Inferior parietal cortex (tissue), 1 donor: Measurements from ENCODE around the gene EEF1AKMT3.

Experiments
- DNase-seq: peaks from one replicate; pipeline ENCODE4 v3.0.0-alpha.2; 2016; ENCODE audit errors: extremely low spot score

Gene EEF1AKMT3

DNA sequence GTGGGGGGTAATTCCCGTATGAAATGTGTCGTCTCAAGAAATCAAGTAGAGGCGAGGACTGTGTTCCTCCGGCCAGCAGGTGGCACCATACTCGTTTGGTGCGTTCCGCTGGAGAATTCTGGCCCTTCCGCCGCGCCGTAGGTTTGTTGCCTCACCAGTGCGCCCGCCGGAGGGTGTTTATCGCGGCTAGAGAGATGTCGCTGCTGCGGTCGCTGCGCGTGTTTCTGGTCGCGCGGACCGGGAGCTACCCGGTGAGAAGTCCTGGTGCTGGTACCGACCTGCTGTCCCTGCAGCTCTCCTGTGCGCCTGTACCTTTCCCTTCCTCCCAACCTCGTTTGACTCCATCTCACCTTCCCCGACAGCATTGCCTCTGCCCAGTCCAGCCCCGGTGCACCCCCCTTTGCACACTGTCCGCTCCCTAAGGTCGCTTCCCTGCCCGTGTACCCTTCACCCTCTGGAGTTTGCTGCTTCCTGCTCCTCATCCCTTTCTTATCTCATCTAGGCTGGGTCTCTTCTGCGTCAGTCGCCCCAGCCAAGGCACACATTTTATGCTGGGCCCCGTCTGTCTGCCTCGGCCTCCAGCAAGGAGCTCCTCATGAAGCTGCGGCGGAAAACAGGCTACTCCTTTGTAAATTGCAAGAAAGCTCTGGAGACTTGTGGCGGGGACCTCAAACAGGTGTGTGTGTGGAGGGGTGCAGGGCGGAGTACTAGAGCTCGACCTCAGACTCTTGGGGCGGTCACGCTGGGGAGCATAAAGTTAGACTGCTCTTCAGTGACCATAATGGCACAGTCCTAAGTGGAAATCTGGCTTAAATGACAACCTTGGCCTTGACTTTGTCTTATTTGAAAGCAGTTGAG, 10.4 kb downstream of the EEF1AKMT3 start, which contains the start of gene TSFM:
Gene TSFM, plus strand, starts transcription at position 180 of the 858 bp plus-strand sequence. Its CDS starts 15 bp downstream, at position 195.
- peak; percentile 98 for DNase-seq

DNA sequence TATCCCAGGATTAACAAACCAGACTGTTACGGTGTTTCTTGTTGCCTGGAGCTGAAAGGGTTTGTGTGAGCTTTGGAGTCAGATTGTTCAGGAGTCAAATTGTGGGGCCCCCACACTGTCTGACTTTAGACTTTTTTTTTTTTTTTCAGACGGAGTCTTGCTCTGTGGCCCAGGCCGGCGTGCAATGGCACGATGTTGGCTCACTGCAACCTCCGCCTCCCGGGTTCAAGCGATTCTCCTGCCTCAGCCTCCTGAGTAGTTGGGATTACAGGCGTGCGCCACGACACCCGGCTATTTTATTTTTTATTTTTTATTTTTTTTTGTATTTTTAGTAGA, 11.0 kb downstream of the EEF1AKMT3 start:
- DNase-seq = no peak

DNA sequence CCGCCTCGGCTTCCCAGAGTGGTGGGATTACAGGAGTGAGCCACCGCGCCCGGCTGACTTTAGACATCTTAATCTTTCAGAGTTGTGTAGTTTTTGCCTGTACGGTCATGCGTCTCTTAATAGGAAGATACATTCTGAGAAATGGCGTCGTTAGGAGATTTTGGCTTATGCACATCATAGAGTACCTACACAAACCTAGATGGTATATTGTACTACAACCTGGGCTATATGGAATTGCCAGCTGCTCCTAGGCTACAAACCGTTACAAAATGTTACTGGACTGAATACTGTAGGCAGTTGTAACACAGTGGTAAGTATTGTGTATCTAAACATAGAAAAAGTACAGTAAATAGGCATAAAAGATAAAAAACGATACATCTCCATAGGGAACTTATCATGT, 11.4 kb downstream of the EEF1AKMT3 start:
- no peak for DNase-seq

DNA sequence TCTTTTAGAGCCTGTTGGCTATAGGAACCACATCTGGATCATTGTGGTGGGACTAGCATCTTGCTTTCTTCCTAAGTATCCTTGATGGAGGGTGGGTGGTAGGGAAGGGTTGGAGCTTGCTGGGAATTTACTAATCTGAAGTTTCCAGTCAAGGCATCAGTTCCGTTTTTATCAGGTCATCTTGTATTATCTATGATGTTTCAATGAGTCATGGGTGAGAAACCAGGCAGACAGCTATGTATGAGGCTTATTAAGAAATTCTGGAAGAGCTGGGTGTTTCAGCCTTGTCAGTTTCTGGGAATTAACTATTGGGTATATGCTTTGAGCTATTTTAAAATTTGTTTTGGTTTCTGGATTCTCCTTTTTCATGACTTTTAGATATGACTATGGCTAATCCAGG, 21.5 kb downstream of the EEF1AKMT3 start:
- DNase-seq = no peak

DNA sequence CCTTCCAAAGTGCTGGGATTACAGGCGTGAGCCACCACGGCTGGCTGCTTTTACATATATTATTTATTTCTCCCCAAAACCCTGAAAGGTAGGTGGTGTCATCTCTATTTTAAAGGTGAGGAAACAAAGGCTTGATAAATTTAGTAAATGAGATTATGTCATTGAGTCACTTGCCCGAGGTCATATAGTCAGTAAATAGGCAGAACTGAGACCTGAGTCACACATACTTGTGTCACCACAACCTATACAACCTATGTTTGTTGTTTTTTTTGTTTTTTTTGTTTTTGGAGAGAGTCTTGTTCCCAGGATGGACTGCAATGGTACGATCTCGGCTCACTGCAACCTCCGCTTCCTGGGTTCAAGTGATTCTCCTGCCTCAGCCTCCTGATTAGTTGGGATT, 22.9 kb downstream of the EEF1AKMT3 start:
- no peak for DNase-seq

DNA sequence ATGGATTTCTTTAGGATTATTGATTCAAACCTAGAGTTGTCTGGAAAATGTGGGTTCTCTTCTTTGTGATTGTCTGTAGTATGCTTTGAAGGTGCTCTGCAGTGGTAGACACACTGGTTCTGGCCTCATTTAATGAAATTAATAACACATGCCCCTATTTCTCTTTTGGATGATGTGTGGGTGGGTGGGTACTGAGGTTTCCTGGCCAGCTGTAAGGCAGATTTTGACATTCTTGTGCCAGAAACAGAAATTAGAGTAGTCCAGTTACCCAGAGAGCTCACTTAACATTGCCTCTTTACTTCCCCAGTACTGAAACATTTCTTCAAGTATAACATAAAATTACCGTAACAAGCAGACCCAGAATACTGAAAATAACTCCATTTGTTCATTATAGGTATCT, 24.6 kb downstream of the EEF1AKMT3 start:
- no peak for DNase-seq

DNA sequence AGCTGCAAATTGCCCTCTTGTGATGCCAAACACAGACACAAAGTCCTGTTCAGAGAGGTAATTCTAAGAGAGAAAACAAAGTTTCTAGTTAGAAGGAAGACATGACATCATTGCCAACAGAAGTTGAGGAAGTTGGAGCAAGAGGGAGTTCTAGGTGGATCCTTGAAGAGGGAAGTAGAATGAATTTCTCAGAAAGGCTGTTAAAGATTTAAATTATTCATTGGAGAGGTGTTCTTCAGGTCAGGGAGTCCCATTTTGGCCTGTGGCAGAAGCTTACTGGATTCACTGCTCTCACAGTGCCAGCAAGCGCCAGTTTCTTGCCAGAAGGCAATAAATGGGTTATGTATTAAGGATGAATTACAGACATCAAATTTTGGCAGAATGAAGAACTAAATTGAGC, 25.5 kb downstream of the EEF1AKMT3 start:
- DNase-seq = no peak

DNA sequence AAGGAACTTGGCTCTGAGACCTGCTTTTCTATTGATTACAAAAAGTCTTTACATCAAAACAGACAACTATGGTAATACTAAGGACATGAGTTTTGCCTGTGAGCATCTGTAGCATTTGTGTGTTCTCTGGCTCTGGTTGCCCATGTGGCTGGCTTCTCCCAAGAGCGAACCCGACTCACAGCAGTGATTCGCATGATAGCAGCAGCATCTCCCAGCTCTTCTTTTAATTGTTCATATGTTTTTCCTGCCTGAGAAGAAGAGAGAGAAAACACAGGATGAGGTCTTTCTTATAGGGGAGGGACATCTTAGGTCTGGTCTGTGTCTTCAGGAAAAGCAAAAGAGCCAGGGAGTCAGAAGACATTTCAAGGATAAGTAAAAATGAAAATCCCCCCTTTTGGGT, 28.6 kb downstream of the EEF1AKMT3 start:
- no peak for DNase-seq

DNA sequence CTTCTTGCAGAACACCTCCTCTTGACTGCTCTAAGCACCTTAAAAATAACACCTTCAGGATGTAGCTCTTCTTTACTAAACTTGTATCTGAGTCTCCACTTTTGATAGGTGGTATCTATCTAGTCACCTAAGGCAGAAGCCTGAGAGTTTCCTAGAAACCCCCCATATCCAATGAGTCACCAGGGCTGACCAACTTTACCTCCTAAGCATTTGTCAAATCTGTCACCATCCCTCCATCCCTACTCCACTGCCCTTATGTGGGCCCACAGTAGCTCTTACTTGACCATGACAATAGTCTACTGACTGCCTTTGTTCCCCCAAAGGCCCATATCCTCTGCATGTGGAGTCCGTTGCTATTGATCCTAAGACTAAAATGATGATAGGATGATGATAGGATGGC, 30.2 kb downstream of the EEF1AKMT3 start:
- no peak for DNase-seq

DNA sequence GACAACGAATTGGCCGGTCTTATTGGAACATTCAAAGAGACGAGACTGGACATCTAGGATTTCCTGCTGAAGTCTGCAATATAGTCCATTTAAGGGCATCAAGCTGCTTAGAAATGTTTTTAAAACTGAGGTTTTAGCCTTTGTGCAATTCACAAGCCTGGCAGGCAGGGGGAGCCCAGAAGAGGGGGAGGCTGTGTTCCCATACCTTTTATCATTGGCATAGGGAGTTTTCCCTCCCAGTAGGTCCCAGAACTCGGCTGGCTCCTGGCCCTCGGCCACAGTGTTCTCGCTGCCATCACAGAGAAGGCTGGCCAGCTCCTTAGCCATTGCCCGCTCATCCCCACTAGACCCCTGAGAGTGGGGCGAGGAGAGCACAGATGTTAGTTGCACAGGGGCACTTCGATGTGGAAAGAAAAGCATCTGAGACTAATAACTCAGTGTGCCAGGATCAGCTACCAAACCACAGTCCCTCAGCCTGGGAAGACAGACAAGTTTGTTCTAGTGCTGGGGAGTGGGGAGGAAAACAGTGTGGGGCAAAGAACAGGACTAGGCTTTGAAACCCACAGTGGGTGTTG, 31.0 kb downstream of the EEF1AKMT3 start:
- peak; percentile 44 for DNase-seq

DNA sequence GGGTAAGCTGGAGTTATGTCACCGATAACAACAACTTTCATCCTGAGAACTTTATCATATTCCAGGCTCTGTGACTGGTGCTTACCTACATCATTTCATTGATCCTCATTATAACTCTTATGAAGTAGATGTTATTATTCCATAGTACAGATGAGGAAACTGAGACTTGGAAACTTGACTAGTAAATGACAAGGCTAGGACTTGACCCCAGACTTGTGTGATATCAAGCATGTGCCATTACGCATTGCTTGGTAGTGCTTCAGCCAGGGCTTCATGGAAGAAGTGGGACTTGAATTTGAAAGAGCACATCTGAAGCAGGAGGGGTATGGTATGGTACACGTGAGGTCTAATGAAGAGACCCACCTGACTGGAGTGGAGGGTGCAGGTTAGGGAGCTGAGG, 34.3 kb downstream of the EEF1AKMT3 start:
- no peak for DNase-seq

DNA sequence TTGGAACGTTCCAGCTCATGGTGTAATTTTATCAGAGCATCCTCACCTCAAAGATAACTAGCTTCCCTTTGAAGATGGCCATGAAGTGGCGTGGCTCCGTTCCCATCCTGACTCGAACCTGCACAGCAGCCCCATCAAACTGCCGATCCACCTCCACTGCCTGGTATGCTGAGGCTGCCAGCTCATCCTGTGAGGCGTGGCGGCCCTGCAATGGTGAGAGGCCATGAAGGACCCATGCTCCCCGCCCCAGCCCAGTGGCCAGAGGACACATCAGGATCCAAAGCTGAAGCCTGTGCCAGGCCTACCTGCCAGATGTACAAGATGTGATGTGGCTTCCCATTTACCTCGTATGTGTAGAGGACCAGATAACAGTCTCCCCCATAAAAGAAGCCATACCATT, 34.9 kb downstream of the EEF1AKMT3 start:
- no peak for DNase-seq

DNA sequence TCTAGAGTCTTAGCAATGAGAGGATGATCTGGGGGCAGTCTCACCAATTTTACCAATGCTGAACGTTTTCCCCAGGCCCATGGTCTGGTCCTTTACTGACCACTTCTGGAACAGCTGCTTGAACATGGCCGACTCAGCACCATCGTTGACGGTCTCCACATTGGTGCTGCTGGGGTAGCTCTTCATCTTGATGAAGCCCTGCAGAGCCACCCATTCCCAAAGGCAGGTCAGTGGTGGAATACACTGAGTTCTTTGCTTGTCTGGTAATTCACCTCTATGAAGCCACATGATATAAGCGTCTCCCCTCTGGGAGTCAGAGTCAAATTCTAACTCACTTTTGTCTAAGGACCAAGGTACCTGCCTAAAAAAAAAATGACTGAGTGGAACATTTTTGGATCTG, 35.9 kb downstream of the EEF1AKMT3 start:
- no peak for DNase-seq

DNA sequence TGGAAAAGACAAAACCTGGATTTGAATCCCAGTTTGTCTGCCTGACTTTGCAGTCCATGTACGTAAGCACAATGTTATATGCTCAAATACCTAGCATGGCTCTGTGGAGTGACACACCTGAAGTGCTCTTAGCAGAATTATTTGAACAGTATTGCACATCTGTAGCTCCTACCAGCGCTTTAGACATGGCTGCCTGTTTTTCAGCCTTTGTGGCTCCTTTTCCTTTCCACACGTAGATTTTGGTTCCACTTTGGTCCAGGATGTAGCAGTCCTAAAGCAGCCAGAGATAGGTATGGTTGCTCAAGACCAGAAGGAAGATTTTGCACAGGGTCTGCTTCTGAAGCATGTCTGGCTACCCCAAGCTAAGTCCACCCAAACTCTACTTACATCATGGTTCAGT, 37.0 kb downstream of the EEF1AKMT3 start:
- no peak for DNase-seq

DNA sequence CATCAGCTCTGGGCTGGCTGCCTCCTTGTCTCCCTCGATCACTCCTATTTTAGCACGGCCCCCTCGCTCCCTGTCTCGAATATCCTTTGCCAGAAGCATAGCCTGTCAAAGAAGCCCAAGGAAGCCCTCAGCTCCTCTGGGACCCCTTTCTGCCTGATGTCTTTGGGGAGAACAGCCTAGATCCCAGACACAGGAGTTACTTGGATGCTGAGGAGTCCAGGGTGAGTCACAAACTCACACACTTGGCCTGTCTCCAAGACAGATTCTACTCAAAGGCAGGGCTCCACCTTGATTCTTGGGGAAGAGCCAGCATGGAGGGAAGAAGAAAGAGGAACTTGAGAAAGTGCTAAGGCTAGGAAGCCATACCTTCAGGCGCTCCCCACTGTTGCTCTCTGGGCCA, 38.0 kb downstream of the EEF1AKMT3 start:
- DNase-seq = peak; percentile 38

DNA sequence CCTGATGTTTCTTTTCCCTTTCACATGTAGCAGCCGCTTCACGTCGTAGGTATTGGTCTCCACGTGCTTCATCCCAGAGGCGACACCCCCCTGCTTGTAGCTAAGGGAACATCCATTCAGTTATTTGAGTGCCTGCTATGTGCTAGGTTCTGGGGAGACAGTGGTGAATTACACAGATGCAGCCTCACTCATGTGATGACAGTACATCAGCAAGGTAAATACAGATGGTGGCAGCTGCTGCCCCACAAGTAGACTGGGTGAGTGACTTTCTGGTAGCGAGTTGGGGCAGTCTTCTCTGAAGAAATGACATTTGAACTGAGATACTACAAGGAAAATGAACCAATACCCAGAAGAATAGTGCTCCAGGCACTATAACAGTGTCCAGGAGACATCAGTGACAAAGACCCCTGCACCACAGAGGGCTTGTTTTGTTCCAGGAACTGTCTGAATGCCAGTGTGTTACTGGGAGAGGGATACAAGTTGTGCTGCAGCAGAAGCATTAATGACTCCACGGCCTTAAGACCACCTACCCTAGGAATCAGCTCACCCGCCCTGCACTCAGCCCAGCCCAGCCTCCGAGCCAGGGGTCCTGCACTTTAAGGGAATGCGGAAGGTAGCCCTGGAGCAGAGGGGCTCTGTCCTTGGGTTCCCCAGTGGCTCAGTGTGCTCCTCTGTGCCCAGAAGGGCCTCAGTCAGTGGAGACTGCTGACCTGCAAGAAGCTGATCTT, 38.8 kb downstream of the EEF1AKMT3 start:
- DNase-seq = no peak

DNA sequence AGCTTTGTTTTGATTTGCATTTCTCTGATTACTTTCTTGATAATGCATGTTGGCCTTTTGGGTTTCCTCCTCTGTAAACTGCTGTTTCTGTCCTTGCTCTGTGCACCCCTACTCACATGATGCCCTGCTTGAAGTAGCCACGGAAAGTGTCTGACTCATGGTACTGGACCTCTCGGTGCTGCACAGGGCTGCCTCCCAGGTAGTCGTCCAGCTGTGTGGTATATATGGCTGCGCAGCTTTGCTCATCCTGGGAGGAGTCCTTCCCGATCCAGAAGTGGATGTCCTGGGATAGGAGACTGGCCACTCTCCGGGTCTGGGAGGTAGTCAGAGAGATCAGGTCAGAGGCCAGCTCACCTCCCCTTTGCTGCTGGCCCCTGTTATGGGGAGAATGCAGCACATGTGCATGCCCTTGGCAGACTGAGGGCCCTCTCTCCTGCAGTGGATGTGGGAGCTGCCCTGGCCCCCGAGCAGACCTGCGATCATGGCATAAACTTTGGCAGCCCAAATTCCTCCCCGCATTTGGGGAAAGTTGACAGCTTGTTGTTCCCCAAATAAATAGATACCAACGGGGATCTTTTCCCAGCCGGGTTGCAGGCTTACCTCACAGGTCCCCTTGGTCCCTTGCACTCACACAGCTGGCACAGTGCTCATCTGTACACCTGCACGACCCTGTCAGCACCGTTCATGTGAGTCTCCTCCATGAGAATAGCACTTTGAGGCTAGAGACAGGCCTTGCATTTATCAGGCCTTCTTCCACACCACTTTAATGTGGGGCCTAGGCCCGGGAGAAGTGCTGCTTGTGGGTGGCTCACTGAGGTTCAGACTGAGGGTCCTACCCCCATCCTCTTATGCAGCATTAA, 40.9 kb downstream of the EEF1AKMT3 start:
- no peak for DNase-seq

DNA sequence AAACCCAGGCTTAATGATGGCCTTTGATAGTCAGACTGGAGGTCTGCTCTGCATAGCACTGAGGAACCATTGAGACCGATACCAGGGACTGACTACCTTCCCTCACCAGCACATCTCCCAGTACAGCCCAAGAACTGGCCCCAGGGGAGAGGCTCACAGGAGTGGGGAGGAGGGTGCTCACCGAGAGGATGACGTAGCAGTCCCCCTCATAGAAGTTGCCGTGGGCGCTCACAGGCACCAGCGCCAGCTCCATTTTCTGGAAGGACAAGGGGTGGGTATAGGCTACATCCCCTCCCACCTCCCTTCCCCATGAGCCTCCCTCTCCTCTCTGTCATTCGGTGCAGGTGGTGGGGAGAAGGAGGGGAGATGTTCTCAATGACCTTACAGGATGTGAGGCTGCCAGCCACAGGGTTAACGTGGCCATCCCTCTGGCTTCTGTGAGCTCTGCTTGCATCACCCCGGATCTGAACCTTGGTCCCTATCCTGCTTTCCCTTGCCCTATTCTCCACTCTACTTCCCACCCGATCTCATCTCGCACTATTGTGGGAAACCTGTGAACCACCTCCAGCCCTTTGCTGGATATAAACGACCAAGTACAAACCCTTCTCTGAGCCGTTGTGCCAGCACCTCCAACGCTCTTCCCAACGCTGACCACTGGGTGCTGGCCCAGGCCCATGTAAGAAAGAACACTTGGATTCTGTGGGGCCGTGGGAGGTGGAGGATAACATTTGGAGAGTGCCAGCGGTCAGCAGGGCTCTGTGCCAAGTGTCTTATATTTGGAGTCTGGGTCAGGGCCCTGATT, 41.8 kb downstream of the EEF1AKMT3 start:
- no peak for DNase-seq

DNA sequence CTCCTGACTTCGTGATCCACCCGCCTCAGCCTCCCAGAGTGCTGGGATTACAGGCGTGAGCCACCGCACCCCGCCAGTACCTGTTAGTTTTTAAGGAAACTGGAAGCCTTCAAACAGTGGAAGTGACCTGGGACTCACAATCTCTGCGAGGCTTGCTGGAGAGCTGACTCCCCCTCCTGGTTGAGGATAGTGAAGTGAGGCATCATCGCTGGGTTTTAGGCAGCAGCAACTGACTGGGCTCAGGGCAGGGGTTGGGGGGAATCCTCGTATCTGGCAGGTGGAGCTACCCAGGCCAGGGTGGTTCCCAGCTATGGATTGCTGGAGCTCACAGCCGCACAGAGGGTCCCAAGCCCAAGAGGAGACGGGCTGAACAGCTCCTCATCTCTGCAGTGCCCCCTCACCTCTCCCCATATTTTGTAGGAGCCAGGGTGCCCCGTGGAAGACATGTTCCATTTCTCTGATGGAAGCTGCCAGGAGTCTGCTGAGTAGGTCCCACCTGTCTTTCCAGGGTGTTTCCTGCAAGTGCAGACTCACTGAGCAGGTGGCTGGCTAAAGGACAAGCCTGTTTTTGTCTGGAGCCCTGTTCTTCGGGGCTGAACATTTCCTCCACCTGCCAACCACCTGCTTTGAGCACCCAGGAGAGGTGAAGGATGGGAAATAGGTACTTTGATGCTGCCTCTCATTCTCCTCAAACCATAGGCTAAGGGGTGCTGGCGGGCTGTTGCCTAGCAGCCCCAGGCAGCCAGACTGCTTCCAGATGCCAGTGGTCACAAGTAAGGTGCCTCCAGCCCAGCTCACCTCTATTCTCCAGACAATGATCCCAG, 43.0 kb downstream of the EEF1AKMT3 start:
- no peak for DNase-seq
